Rectal smooth muscle tissue (tissue), 1 donor: Measurements from ENCODE around the gene PLA2G2C.
"Not testable (repeated sequence)": the region's sequence is repeated elsewhere in the genome, so short reads cannot be mapped to it uniquely, and the experiment has no call there.

Experiments used
- H3K27ac ChIP-seq: one replicate; pipeline ENCODE4 v1.7.0; 2013; ENCODE audit warnings: low read depth, low read length, inconsistent platforms
- H3K27me3 ChIP-seq: one replicate; pipeline ENCODE4 v1.7.0; 2013; ENCODE audit warnings: low read length; ENCODE audit not compliant: control insufficient read depth, insufficient read depth
- H3K36me3 ChIP-seq: one replicate; pipeline ENCODE4 v1.7.0; 2013; ENCODE audit warnings: low read length; ENCODE audit not compliant: control insufficient read depth, insufficient read depth
- H3K4me1 ChIP-seq: one replicate; pipeline ENCODE4 v1.7.0; 2013; ENCODE audit warnings: low read length; ENCODE audit not compliant: control insufficient read depth, insufficient read depth
- H3K4me3 ChIP-seq: one replicate; pipeline ENCODE4 v1.7.0; 2013; ENCODE audit warnings: low read length
- H3K9ac ChIP-seq: one replicate; pipeline ENCODE4 v1.7.0; 2013; ENCODE audit warnings: low read length

PLA2G2C gene, protein sequence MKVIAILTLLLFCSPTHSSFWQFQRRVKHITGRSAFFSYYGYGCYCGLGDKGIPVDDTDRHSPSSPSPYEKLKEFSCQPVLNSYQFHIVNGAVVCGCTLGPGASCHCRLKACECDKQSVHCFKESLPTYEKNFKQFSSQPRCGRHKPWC

DNA sequence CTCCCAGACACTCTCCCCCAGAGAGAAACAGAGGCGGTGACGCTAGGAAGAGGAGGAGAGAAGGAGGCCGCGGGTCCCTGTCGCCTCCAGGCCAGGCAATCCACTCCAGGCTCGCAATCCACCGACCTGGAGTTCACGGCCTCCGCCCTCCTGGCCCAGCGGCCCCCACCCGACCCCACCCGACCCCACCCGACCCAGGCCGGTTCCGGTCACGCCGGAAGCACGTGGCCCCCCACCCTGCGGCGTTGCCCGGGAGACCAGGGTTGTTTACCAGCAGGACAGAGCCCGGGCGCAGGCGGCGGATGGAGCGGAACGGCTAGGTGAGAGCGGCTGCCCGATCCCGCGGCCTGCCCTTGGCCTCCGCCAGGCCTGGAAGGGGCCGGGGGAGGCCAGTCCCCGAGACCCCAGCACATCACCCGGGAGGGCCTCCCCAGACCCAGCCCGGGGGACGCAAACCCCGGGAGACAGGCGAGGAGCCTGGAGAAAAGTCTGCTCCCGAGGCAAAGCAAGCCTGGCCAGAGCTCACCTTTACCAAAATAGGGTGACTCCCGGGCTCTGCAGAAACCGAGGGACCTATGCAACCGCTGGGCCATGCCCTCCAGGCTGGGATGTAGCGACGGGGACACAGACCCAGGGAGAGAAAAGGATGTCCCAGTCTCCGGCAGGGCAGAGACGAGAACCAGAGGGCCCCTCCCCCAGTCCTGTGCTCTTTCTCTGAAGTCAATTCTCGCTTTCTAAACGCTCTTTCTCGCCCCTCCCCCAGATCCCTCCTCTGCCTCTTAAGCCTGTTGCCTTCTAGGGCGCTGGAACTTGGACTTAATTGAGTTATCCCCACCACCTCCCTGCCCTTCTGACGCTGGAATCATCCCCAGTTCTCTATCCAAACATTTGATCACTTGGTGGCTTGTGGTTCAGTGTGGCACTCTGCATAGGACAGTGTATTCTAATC, at the start of gene PLA2G2C, which contains the start of gene UBXN10:
Gene PLA2G2C (minus strand): TSS at position 685 of the 949 bp plus-strand sequence. CDS start 9,155 bp downstream, outside the sequence.
Gene UBXN10 (plus strand): TSS at position 263 of the 949 bp plus-strand sequence. CDS start 4,466 bp downstream, outside the sequence.
- Histone ChIP-seq H3K4me1 (peaks cover 37% of the 10 kb centered on the region), H3K36me3 (peaks cover under 1% of the 10 kb centered on the region), H3K27ac (peak within 1 kb of the TSS; percentile 95), H3K9ac (peak within 1 kb of the TSS; percentile 27), H3K27me3 (no peaks in the 10 kb centered on the region), H3K4me3 (peak within 1 kb of the TSS; percentile 76)

DNA sequence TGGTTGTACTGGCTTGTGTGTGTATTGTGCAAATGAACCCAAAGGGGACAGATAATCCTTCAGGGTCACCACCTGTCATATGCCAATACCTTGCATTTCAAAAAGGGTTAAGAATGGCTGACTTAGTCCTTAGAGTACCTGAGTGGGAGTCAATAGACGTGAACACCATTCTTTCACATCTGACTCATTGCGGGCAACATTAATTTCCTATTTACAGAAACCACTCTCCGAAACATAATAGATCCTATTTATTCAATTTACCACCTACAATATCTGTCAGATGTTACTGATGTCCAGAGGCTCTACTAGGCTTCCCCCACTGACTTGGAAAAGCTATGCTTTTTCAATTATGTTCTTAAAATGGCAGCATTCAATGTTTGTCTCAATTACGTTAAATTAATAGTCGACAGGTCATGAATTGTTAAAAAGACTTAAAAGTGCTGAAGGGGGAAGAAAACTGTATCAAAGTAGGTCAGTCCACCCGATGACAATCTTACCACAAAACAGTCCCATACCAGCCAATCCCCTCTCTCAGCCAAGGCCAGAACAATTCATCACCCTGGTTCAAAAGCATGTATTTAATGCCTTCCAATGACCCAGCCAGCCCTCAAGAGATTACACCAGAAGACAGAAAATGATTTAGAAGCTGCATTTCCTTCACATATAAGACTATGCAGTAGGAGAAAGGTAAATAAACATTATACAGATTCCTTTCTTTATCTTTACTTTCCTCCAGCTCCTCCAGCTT, 48.6 kb upstream of the PLA2G2C start:
- Histone ChIP-seq H3K4me3 (no peak overlapping the region), H3K27me3 (peaks cover 4% of the 10 kb centered on the region), H3K36me3 (no peaks in the 10 kb centered on the region), H3K9ac (no peak overlapping the region), H3K27ac (no peak overlapping the region), H3K4me1 (no peaks in the 10 kb centered on the region)

DNA sequence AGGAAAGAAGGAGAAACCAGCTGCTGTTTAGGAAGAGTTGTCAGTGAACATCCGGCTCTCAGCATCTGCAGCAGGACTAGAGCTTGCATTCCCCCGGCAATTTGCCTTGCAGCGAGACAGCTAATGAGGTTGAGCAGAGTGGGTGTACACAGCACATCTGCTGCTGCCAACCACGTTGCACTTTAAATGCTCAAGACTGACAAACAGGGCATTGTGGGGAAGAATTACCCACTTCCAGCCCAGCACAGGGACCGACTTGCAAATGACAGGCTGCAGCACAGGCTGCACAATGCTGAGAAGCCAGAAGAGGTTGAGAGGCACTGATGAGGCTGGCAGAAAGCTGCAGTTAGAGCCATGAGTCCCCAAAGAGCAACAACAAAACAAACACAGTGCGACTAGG, 47.5 kb upstream of the PLA2G2C start:
- H3K27me3 ChIP-seq: peaks cover 4% of the 10 kb centered on the region
- H3K4me3 ChIP-seq: no peak overlapping the region
- H3K36me3 ChIP-seq: no peaks in the 10 kb centered on the region
- H3K4me1 ChIP-seq: no peaks in the 10 kb centered on the region
- H3K9ac ChIP-seq: no peak overlapping the region
- H3K27ac ChIP-seq: no peak overlapping the region

DNA sequence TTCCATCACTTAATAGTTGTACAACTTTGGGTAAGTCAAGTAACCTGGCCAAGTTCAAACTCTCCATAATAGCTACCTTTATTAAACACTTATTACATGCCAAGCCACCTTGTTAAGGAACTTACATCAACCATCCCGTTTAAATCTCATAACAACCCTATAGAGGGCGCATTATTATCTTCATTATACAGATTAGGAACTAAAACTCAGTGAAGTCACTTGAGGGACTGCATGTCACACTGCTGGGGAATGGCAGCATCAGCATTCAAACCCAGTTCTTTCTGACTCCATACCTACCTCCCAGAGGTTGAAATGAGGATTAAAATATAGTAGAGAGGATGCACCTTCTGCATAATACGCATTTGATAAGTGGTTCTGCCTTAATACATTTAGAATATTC, 47.1 kb upstream of the PLA2G2C start:
- no peaks in the 10 kb centered on the region for H3K4me1 ChIP-seq
- no peak overlapping the region for H3K4me3 ChIP-seq
- no peak overlapping the region for H3K9ac ChIP-seq
- H3K36me3 ChIP-seq: no peaks in the 10 kb centered on the region
- no peak overlapping the region for H3K27ac ChIP-seq
- H3K27me3 ChIP-seq: peaks cover 4% of the 10 kb centered on the region

DNA sequence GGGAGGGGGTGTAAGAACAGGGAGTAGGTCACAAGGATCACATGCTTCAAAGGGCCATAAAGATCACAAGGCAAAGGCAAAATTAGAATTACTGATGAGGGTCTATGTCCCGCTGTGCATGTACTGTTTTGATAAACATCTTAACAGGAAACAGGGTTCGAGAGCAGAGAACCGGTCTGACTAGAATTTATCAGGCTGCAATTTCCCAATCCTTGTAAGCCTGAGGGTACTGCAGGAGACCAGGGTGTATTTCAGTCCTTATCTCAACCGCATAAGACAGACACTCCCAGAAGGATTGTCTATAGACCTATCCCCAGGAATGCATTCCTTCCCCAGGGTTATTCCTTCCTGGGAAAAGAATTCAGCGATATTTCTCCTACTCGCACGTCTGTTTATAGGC, 46.2 kb upstream of the PLA2G2C start:
- not testable (repeated sequence) for H3K4me1 ChIP-seq, H3K27me3 ChIP-seq, H3K27ac ChIP-seq, H3K36me3 ChIP-seq, H3K4me3 ChIP-seq, H3K9ac ChIP-seq

DNA sequence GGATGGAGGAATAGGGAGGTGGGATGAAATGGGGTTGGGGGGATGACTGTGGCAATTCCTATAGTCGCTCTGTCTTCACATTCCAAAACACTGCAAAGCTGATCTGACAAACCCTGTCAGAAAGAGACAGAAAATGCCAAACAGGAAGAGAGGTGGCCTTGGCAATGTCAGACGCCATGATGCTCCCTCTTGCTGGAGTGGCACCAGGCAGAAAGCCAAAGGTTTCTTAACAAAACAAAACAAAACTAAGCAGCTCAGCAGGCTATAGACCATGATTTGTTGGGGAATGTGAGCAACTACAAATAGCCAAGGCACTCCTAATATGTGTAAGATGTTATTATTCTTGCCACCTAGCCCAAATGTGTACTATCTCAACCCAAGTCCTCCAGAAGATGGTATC, 42.9 kb upstream of the PLA2G2C start:
- no peaks in the 10 kb centered on the region for H3K36me3 ChIP-seq
- H3K9ac ChIP-seq: no peak overlapping the region
- peaks cover 4% of the 10 kb centered on the region for H3K27me3 ChIP-seq
- H3K27ac ChIP-seq: no peak overlapping the region
- no peaks in the 10 kb centered on the region for H3K4me1 ChIP-seq
- no peak overlapping the region for H3K4me3 ChIP-seq

DNA sequence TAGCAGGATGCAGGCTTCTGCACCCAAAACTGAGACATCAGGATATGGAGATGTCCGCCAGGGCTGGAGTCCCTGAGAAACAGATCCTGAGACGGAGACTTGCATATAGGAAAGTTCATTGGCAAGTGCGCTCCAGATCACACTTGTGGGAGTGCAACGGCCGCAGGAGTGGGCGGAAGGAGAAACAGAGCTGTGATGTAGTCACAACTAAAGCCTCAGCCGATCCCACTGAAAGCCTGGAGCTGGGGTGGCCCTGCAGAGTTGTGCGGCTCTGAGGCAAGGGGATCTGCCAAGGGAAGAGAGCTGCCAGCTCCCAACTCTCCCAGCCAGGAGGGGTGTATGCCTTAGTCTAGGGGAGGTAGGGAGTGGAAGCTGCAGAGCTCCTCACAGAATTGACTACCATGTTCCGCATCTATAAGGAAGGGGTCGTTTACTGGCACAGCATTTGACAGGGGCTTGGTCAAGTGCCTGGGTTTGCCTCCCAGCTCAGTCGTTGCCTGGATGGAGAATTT, 42.1 kb upstream of the PLA2G2C start:
- H3K4me3 ChIP-seq: no peak overlapping the region
- H3K27me3 ChIP-seq: no peaks in the 10 kb centered on the region
- H3K4me1 ChIP-seq: no peaks in the 10 kb centered on the region
- no peak overlapping the region for H3K27ac ChIP-seq
- no peak overlapping the region for H3K9ac ChIP-seq
- no peaks in the 10 kb centered on the region for H3K36me3 ChIP-seq

DNA sequence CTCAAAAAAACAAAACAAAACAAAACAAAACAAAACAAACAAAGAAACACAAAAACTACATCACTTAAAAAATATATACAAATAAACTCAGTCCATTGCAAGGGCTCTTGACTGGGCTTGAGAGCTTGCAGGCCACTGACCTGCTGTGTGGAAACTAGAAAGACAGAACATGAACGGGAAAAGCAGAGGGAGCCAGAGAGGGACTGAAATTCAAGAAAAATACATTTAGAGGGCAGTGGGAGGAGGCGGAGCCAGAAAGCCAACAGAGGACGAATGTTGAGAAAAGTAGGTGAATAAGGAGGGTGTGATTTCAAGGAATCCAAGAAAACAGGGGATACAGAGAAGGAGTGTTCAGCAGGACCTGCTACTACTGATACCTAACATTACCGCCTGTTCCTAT, 41.4 kb upstream of the PLA2G2C start:
- no peaks in the 10 kb centered on the region for H3K4me1 ChIP-seq
- H3K36me3 ChIP-seq: no peaks in the 10 kb centered on the region
- H3K27ac ChIP-seq: no peak overlapping the region
- H3K27me3 ChIP-seq: no peaks in the 10 kb centered on the region
- no peak overlapping the region for H3K9ac ChIP-seq
- no peak overlapping the region for H3K4me3 ChIP-seq

DNA sequence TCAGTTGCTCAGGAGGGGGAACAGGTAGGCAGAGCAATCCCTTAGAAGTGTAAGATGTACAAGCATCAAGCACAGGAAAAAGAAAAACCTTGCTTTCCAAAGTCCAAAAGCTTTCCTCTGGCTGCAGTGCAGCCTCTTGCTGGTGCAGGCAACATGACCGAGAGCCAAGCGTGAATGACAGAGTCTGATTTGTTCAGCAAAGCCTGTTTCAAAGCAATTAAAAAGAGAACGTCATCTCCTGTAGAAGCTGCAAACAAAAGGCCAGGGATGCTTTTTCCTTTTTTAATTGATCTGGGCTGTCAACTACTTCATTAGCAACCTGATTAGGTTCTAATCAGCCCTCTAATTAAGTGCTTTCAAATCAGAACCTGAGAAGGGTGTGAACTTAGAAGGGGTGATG, 38.2 kb upstream of the PLA2G2C start:
- H3K27ac ChIP-seq: no peak overlapping the region
- H3K4me3 ChIP-seq: no peak overlapping the region
- no peaks in the 10 kb centered on the region for H3K27me3 ChIP-seq
- H3K36me3 ChIP-seq: no peaks in the 10 kb centered on the region
- H3K9ac ChIP-seq: no peak overlapping the region
- H3K4me1 ChIP-seq: no peaks in the 10 kb centered on the region

DNA sequence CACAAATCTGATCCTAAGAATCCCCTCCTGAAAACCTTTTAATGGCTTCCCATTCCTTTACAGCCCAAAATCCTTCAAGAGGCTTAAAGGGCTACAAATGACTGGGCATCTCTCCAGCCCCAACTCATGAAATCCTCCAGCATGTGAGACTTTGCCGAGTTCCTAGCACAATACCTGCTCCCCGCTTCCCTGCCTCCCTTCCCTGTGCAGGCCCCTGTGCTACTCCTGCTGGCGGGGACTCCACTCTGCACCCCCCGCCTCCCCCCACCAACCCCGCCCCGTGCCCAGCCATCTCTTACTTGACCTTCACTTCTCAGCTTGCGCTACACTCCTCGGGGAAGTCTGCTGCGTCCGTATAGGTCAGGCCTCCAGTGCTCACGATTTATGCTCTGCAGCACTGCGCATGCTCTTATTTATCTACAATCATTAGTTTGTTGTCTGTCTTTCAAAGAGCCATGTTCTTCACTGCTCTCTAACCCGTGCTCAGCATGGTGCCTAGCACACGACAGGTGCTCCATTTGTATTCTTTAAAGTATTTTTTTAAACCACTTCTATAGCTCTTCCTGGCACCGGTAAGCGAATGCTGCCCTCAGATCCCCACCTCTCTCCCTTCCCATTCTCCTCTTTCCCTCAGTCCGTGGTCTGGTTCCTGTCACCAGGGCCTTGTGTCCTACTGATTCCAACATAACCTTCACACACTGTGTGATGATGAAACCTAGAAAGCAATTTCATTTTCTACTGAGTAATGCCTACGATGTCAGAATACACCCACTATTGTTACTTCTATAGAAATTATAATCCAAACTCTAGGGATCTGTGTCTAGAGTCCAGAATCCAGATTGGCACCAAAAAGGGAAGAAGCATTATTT, 37.5 kb upstream of the PLA2G2C start:
- no peaks in the 10 kb centered on the region for H3K27me3 ChIP-seq
- H3K9ac ChIP-seq: no peak overlapping the region
- no peaks in the 10 kb centered on the region for H3K4me1 ChIP-seq
- H3K36me3 ChIP-seq: no peaks in the 10 kb centered on the region
- no peak overlapping the region for H3K27ac ChIP-seq
- H3K4me3 ChIP-seq: no peak overlapping the region

DNA sequence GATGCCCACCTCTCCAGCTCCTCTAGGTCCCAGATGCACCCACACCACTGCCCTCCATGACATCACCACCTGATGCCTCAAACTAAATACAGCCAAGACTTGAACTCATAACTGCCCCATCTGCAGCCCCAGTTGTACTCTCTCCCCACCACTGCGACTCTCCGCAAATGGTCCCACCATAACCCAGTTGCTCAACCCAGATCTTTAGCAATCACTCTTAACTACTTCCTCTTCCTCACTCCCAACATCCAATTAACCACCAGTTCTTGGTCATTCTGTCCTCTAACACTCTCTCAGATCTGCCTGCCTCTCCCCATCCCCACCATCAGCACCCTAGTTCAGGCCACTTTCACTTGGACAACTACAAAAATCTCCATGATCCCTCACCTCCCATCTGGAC, 36.8 kb upstream of the PLA2G2C start:
- no peak overlapping the region for H3K4me3 ChIP-seq
- H3K4me1 ChIP-seq: no peaks in the 10 kb centered on the region
- H3K27me3 ChIP-seq: no peaks in the 10 kb centered on the region
- no peak overlapping the region for H3K27ac ChIP-seq
- H3K36me3 ChIP-seq: no peaks in the 10 kb centered on the region
- H3K9ac ChIP-seq: no peak overlapping the region
